GM23248 (cell line): Measurements from ENCODE around the gene RNF13. TPM values are rescaled to one million over a fixed set of nuclear protein-coding genes. Genes with fewer than 3 reads are reported as not detected.

ENCODE experiments used
- DNase-seq: peaks from one replicate; pipeline ENCODE4 v3.0.0-alpha.2; 2015
- H2AFZ ChIP-seq: fragments of 200-600 bp; sonication (generic); 2 replicates; pipeline ENCODE4 v1.6.1; 2016; ENCODE audit warnings: antibody characterized with exemption
- H3F3A ChIP-seq: fragments of 200-600 bp; sonication (generic); 2 replicates; pipeline ENCODE4 v1.6.1; 2016; ENCODE audit warnings: mild to moderate bottlenecking, antibody characterized with exemption, mixed run types; ENCODE audit not compliant: insufficient read depth
- H3K27ac ChIP-seq: fragments of 200-600 bp; sonication (generic); 2 replicates; pipeline ENCODE4 v1.5.1; 2016; ENCODE audit warnings: mild to moderate bottlenecking
- H3K27me3 ChIP-seq: fragments of 200-600 bp; sonication (generic); replicated peaks from 2 replicates; pipeline ENCODE4 v1.6.1; 2016; ENCODE audit warnings: mild to moderate bottlenecking; ENCODE audit not compliant: insufficient read depth
- H3K36me3 ChIP-seq: fragments of 200-600 bp; sonication (generic); 2 replicates; pipeline ENCODE4 v1.6.1; 2016; ENCODE audit warnings: low read depth, mild to moderate bottlenecking
- H3K4me1 ChIP-seq: fragments of 200-600 bp; sonication (generic); 2 replicates; pipeline ENCODE4 v1.6.1; 2016; ENCODE audit warnings: mild to moderate bottlenecking; ENCODE audit not compliant: insufficient read depth
- H3K4me2 ChIP-seq: fragments of 200-600 bp; sonication (generic); one replicate; pipeline ENCODE4 v1.6.1; 2016; ENCODE audit warnings: mild to moderate bottlenecking; ENCODE audit not compliant: unreplicated experiment
- H3K4me3 ChIP-seq: fragments of 200-600 bp; sonication (generic); 2 replicates; pipeline ENCODE4 v1.5.1; 2016; ENCODE audit warnings: mild to moderate bottlenecking
- H3K79me2 ChIP-seq: fragments of 200-600 bp; sonication (generic); 2 replicates; pipeline ENCODE4 v1.6.1; 2016; ENCODE audit warnings: mild to moderate bottlenecking; ENCODE audit not compliant: insufficient read depth
- H3K9ac ChIP-seq: fragments of 200-600 bp; sonication (generic); 2 replicates; pipeline ENCODE4 v1.6.1; 2016; ENCODE audit warnings: mild to moderate bottlenecking
- H3K9me2 ChIP-seq: fragments of 200-600 bp; sonication (generic); 2 replicates; pipeline ENCODE4 v1.6.1; 2016; ENCODE audit warnings: mixed run types, mild to moderate bottlenecking, moderate library complexity; ENCODE audit not compliant: insufficient read depth
- H3K9me3 ChIP-seq: fragments of 200-600 bp; sonication (generic); one replicate; pipeline ENCODE4 v1.6.1; 2017; ENCODE audit warnings: low read depth
- H4K20me1 ChIP-seq: fragments of 200-600 bp; sonication (generic); 2 replicates; pipeline ENCODE4 v1.6.0; 2016; ENCODE audit not compliant: insufficient read depth
- EZH2 ChIP-seq: fragments of 200-600 bp; sonication (generic); IDR thresholded peaks from 2 replicates; pipeline ENCODE4 v1.6.1; 2018; ENCODE audit warnings: antibody characterized with exemption, mild to moderate bottlenecking; ENCODE audit not compliant: insufficient read depth, poor library complexity, severe bottlenecking
- EZH2phosphoT487 ChIP-seq: fragments of 200-600 bp; sonication (generic); IDR thresholded peaks from 2 replicates; pipeline ENCODE4 v1.6.1; 2018; ENCODE audit warnings: antibody characterized with exemption, moderate library complexity, mild to moderate bottlenecking, low read depth; ENCODE audit not compliant: insufficient read depth
- WGBS, 2 experiments: methylation state at CpG; one replicate each; pipeline ENCODE4 v1.1.6; 2015 to 2017; ENCODE audit warnings: low lambda C conversion rate in 2 of 2, low coverage in 1 of 2; ENCODE audit errors: missing lambda C conversion rate in 2 of 2; 5-methylcytosine and 5-hydroxymethylcytosine counted together
- in situ Hi-C: fragments of 300-500 bp; cut with MboI; formaldehyde crosslinking; loops from 2 replicates; pipeline ENCODE4 v1.15.0; 2020
- polyA plus RNA-seq: library from polyadenylated mRNA; unstranded; fragments of >200 nt; fragmentation: Nextera tagmentation; extraction: Ambion mirVana; gene quantifications from 2 replicates; pipeline ENCODE4 v1.2.1, GENCODE V29; 2016
- total RNA-seq: library from RNA; depleted of rRNA; stranded (reverse); fragments of >200 nt; shearing (Covaris generic); gene quantifications from 2 replicates; pipeline ENCODE4 v1.2.3, GENCODE V29; 2014

Gene RNF13
- total and polyA plus RNA-seq, 2 experiments from 2014 or later = 48.7 to 100.0 TPM

- H3K4me3 ChIP-seq = no peak overlapping the region
- in situ Hi-C loops = no loop called here
- H3K79me2 ChIP-seq = no peaks in the 10 kb centered on the region
- H3K36me3 ChIP-seq = peaks cover 8% of the 10 kb centered on the region; the same call in 1 of the 2 replicates
- no peak overlapping the region for H2AFZ ChIP-seq
- WGBS, 2 experiments = 68% methylated on average over 3 of the region's 3 CpGs
- H3K4me1 ChIP-seq = no peaks in the 10 kb centered on the region
- DNase-seq = no peak
- H3K9ac ChIP-seq = no peak overlapping the region
- no peaks in the 10 kb centered on the region for H4K20me1 ChIP-seq
- no peaks in the 10 kb centered on the region for H3K9me3 ChIP-seq
- H3K27me3 ChIP-seq = no peaks in the 10 kb centered on the region
- no peak overlapping the region for H3K4me2 ChIP-seq
- no peak for TF ChIP-seq EZH2phosphoT487
- no peak for TF ChIP-seq EZH2
- no peaks in the 10 kb centered on the region for H3F3A ChIP-seq
- H3K9me2 ChIP-seq = no peaks in the 10 kb centered on the region
- no peak overlapping the region for H3K27ac ChIP-seq
Measured at GRCh38 chr3:149860881-149861280, 47.9 kb downstream of the RNF13 start.

GRCh38 chr3:149867563-149867962, 54.5 kb downstream of the RNF13 start:
- WGBS, 2 experiments = 63 to 87% methylated on average over 1 of the region's 1 CpG
- Histone ChIP-seq H3K9me2 (no peaks in the 10 kb centered on the region), H3K27me3 (no peaks in the 10 kb centered on the region), H3K9me3 (no peaks in the 10 kb centered on the region), H3K4me3 (no peak overlapping the region), H3K4me1 (no peaks in the 10 kb centered on the region), H3K79me2 (no peaks in the 10 kb centered on the region), H3K4me2 (no peak overlapping the region), H3K27ac (no peak overlapping the region), H3K36me3 (peaks cover 5% of the 10 kb centered on the region), H3F3A (no peaks in the 10 kb centered on the region), H3K9ac (no peak overlapping the region), H4K20me1 (no peaks in the 10 kb centered on the region), H2AFZ (no peak overlapping the region)
- TF ChIP-seq EZH2 (no peak), EZH2phosphoT487 (no peak)
- DNase-seq = no peak
- in situ Hi-C loops = no loop called here

GRCh38 chr3:149871855-149872254, 58.8 kb downstream of the RNF13 start:
- H2AFZ ChIP-seq = no peak overlapping the region
- no peaks in the 10 kb centered on the region for H3K27me3 ChIP-seq
- H3K36me3 ChIP-seq = no peaks in the 10 kb centered on the region; the same call in 1 of the 2 replicates
- no peak for TF ChIP-seq EZH2phosphoT487
- no peak for TF ChIP-seq EZH2
- in situ Hi-C loops = no loop called here
- H3K27ac ChIP-seq = no peak overlapping the region
- no peak overlapping the region for H3K4me2 ChIP-seq
- no peaks in the 10 kb centered on the region for H3K4me1 ChIP-seq
- no peaks in the 10 kb centered on the region for H3K9me3 ChIP-seq
- no peaks in the 10 kb centered on the region for H4K20me1 ChIP-seq
- no peaks in the 10 kb centered on the region for H3K9me2 ChIP-seq
- H3F3A ChIP-seq = 0 out of 2 replicates have a peak, but pooled peaks cover 7% of the 10 kb centered on the region
- WGBS, 2 experiments = 79 to 83% methylated on average over 3 of the region's 3 CpGs
- no peaks in the 10 kb centered on the region for H3K79me2 ChIP-seq
- no peak overlapping the region for H3K9ac ChIP-seq
- DNase-seq = no peak
- H3K4me3 ChIP-seq = no peak overlapping the region

GRCh38 chr3:149872589-149872988, 59.6 kb downstream of the RNF13 start:
- H3K4me3 ChIP-seq = no peak overlapping the region
- H3K27me3 ChIP-seq = no peaks in the 10 kb centered on the region
- H3K27ac ChIP-seq = no peak overlapping the region
- no peaks in the 10 kb centered on the region for H3K9me2 ChIP-seq
- H3K36me3 ChIP-seq = no peaks in the 10 kb centered on the region; the same call in 1 of the 2 replicates
- 88 to 90% methylated on average over 2 of the region's 2 CpGs for WGBS, 2 experiments
- H3K9me3 ChIP-seq = no peaks in the 10 kb centered on the region
- no peaks in the 10 kb centered on the region for H3K79me2 ChIP-seq
- in situ Hi-C loops = no loop called here
- H4K20me1 ChIP-seq = no peaks in the 10 kb centered on the region
- TF ChIP-seq EZH2phosphoT487 (no peak), EZH2 (no peak)
- 0 out of 2 replicates have a peak, but pooled peaks cover 7% of the 10 kb centered on the region for H3F3A ChIP-seq
- DNase-seq = no peak
- no peaks in the 10 kb centered on the region for H3K4me1 ChIP-seq
- no peak overlapping the region for H2AFZ ChIP-seq
- H3K4me2 ChIP-seq = no peak overlapping the region
- no peak overlapping the region for H3K9ac ChIP-seq

- 79 to 100% methylated on average over 1 of the region's 1 CpG for WGBS, 2 experiments
- no peak for TF ChIP-seq EZH2phosphoT487
- TF ChIP-seq EZH2 = no peak
- 0 out of 2 replicates have a peak, but pooled peaks cover 7% of the 10 kb centered on the region for H3F3A ChIP-seq
- no peak overlapping the region for H3K27ac ChIP-seq
- no peaks in the 10 kb centered on the region for H4K20me1 ChIP-seq
- no peaks in the 10 kb centered on the region for H3K36me3 ChIP-seq
- no peak overlapping the region for H2AFZ ChIP-seq
- H3K27me3 ChIP-seq = no peaks in the 10 kb centered on the region
- H3K4me2 ChIP-seq = no peak overlapping the region
- no peaks in the 10 kb centered on the region for H3K79me2 ChIP-seq
- H3K4me1 ChIP-seq = no peaks in the 10 kb centered on the region
- no peak overlapping the region for H3K4me3 ChIP-seq
- H3K9me3 ChIP-seq = no peaks in the 10 kb centered on the region
- in situ Hi-C loops = no loop called here
- H3K9me2 ChIP-seq = no peaks in the 10 kb centered on the region
- no peak for DNase-seq
- no peak overlapping the region for H3K9ac ChIP-seq
Measured at GRCh38 chr3:149877668-149878067, 64.7 kb downstream of the RNF13 start.
